ENCODE measurements around the gene LPCAT3. TPM values are rescaled to one million over a fixed set of nuclear protein-coding genes. Genes with fewer than 3 reads are reported as not detected.
"Not testable (repeated sequence)": the region's sequence is repeated elsewhere in the genome, so short reads cannot be mapped to it uniquely, and the experiment has no call there.

LPCAT3 gene
- total and polyA plus RNA-seq, 2 of the 4 experiments (the other 2 are of a cell fraction) = 7.0 to 18.6 TPM

DNA sequence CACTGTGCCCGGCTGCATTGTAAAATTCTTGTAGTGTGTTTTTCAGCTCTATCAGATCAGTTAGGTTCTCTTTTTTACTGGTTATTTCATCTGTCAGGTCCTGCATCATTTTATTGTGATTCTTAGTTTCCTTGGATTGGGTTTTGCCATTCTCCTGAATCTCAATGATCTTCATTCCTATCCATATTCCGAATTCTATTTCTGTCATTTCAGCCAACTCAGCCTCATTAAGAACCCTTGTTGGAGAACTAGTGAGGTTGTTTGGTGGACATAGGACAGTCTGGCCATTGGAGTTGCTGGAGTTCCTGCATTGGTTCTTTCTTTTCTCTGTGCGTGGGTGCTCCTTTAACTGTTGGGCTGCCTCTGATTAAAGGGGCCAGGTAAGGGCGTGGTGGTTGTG lies 36.6 kb upstream of the LPCAT3 start:
- Histone ChIP-seq H3K9ac (ENCODE audit: low read depth, low read length) (no peak overlapping the region), H2BK120ac (ENCODE audit: low read depth, low read length) (no peak overlapping the region), H3K9me1 (ENCODE audit: insufficient read depth, low read length) (no peaks in the 10 kb centered on the region), H3K36me3 (ENCODE audit: control insufficient read depth, insufficient read depth, low read length) (no peaks in the 10 kb centered on the region), H2BK15ac (ENCODE audit: low read depth, low read length) (no peak overlapping the region), H2AK9ac (replicated peaks; ENCODE audit: low read depth, low read length, poor library complexity) (no peak overlapping the region), H3K4ac (ENCODE audit: low read depth, low read length) (no peak overlapping the region), H3K79me1 (ENCODE audit: low read depth in 1 of 2, low read length in 2 of 2) (no peaks in the 10 kb centered on the region), H3K4me1 (ENCODE audit: control insufficient read depth, insufficient read depth, low read length) (no peaks in the 10 kb centered on the region; the same call in 1 of the 2 replicates), H4K5ac (ENCODE audit: low read depth, low read length) (no peak overlapping the region), H2BK20ac (ENCODE audit: low read depth, low read length) (no peak overlapping the region), H3K4me2 (ENCODE audit: low read depth, low read length) (no peak overlapping the region), H2AFZ (replicated peaks; ENCODE audit: low read length, poor library complexity) (no peak overlapping the region), H3K56ac (ENCODE audit: extremely low read depth, insufficient read depth, low read length) (no peak overlapping the region), H3K27ac (ENCODE audit: insufficient read depth, low read length) (no peak overlapping the region), H3K14ac (replicated peaks; ENCODE audit: low read depth, low read length) (no peak overlapping the region), H2BK5ac (ENCODE audit: low read depth, low read length, poor library complexity, severe bottlenecking) (no peak overlapping the region), H3K23ac (ENCODE audit: low read depth, low read length) (no peak overlapping the region), H3K4me3 (ENCODE audit: insufficient read depth, low read depth, low read length) (no peak overlapping the region), H2AK5ac (ENCODE audit: low read depth, low read length) (no peak overlapping the region), H3K18ac (ENCODE audit: low read depth, low read length) (no peak overlapping the region), H4K8ac (ENCODE audit: low read depth in 2 of 2, low read length in 2 of 2) (no peak overlapping the region), H4K20me1 (ENCODE audit: insufficient read depth, low read length) (no peaks in the 10 kb centered on the region), H4K91ac (ENCODE audit: insufficient read depth, low read depth, low read length) (no peak overlapping the region), H3K9me3 (ENCODE audit: control insufficient read depth, insufficient read depth, low read length) (no peaks in the 10 kb centered on the region), H3K27me3 (ENCODE audit: control insufficient read depth, insufficient read depth, low read length) (peaks cover 18% of the 10 kb centered on the region)
- ATAC-seq (ENCODE audit: low read depth) (no peak), DNase-seq (no peak)
- no CpG with 5 or more reads among the region's 4 CpGs for WGBS, 2 experiments (ENCODE audit: extremely low coverage in 2 of 2, insufficient read length in 1 of 2)
- CTCF ChIA-PET = no interaction called here
- in situ Hi-C loops (cut with MboI; ENCODE audit: low sequenced_read_pairs) (loop anchor here (25.0 kb wide), 1 partner anchor 582 kb away; no protein-coding TSS in a partner anchor), dilution Hi-C loops (cut with HindIII; ENCODE audit: low sequenced_read_pairs, unreplicated experiment) (no loop called here), intact Hi-C loops (cut with micrococcal nuclease) (no loop called here)
- no peak for TF ChIP-seq BHLHE40 (IDR thresholded peaks at IDR 0.05; ENCODE audit: low read depth, low read length)
- TF ChIP-seq RCOR1 (IDR thresholded peaks at IDR 0.05; ENCODE audit: insufficient replicate concordance, low read length) = no peak
- no peak for TF ChIP-seq CEBPB (IDR thresholded peaks at IDR 0.05; ENCODE audit: low read depth, low read length)
- no peak for TF ChIP-seq RFX5 (IDR thresholded peaks at IDR 0.05; ENCODE audit: low read depth, low read length)
- no TSS peak for BruUV-seq (replicated peaks)
- POLR2A ChIA-PET (ENCODE audit: unreplicated experiment) = no interaction called here

DNA sequence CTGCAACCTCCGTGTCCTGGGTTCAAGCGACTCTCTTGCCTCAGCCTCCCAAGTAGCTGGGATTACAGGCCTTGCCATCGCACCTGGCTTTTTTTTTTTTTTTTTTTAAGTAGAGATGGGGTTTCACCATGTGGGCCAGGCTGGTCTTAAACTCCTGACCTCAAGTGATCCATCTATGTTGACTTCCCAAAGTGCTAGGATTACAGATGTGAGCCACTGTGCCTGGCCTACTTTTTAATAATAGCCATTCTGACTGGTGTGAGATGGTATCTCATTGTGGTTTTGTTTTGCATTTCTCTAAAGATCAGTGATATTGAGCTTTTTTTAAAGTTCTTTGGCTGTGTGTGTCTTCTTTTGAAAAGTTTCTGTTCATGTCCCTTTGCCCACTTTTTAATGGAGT lies 31.7 kb upstream of the LPCAT3 start:
- H3K56ac ChIP-seq (ENCODE audit: extremely low read depth, insufficient read depth, low read length); H3K27ac ChIP-seq (ENCODE audit: insufficient read depth, low read length); H3K14ac ChIP-seq (replicated peaks; ENCODE audit: low read depth, low read length); dilution Hi-C loops (cut with HindIII; ENCODE audit: low sequenced_read_pairs, unreplicated experiment); DNase-seq; intact Hi-C loops (cut with micrococcal nuclease); H3K4me1 ChIP-seq (ENCODE audit: control insufficient read depth, insufficient read depth, low read length); H3K79me1 ChIP-seq (ENCODE audit: low read depth in 1 of 2, low read length in 2 of 2); H2AFZ ChIP-seq (replicated peaks; ENCODE audit: low read length, poor library complexity); H3K9ac ChIP-seq (ENCODE audit: low read depth, low read length); H2BK15ac ChIP-seq (ENCODE audit: low read depth, low read length); H2BK5ac ChIP-seq (ENCODE audit: low read depth, low read length, poor library complexity, severe bottlenecking); ATAC-seq (ENCODE audit: low read depth); H4K5ac ChIP-seq (ENCODE audit: low read depth, low read length); H3K9me3 ChIP-seq (ENCODE audit: control insufficient read depth, insufficient read depth, low read length); H3K4me2 ChIP-seq (ENCODE audit: low read depth, low read length); POLR2A ChIA-PET (ENCODE audit: unreplicated experiment); BruUV-seq (replicated peaks); H2BK20ac ChIP-seq (ENCODE audit: low read depth, low read length); H3K18ac ChIP-seq (ENCODE audit: low read depth, low read length); H3K4ac ChIP-seq (ENCODE audit: low read depth, low read length); H2AK5ac ChIP-seq (ENCODE audit: low read depth, low read length); H2BK120ac ChIP-seq (ENCODE audit: low read depth, low read length); H3K36me3 ChIP-seq (ENCODE audit: control insufficient read depth, insufficient read depth, low read length); H3K23ac ChIP-seq (ENCODE audit: low read depth, low read length); H4K20me1 ChIP-seq (ENCODE audit: insufficient read depth, low read length); H4K91ac ChIP-seq (ENCODE audit: insufficient read depth, low read depth, low read length); H4K8ac ChIP-seq (ENCODE audit: low read depth in 2 of 2, low read length in 2 of 2); H3K4me3 ChIP-seq (ENCODE audit: insufficient read depth, low read depth, low read length); H2AK9ac ChIP-seq (replicated peaks; ENCODE audit: low read depth, low read length, poor library complexity); H3K9me1 ChIP-seq (ENCODE audit: insufficient read depth, low read length): not testable (repeated sequence)
- peaks cover 14% of the 10 kb centered on the region for H3K27me3 ChIP-seq (ENCODE audit: control insufficient read depth, insufficient read depth, low read length)
- CTCF ChIA-PET = interaction anchor here (0.6 to 1.1 kb wide), 2 partner anchors 42 to 59 kb away, joined by 3 read pairs; no protein-coding TSS in a partner anchor
- in situ Hi-C loops (cut with MboI; ENCODE audit: low sequenced_read_pairs) = loop anchor here (25.0 kb wide), 1 partner anchor 587 kb away; no protein-coding TSS in a partner anchor
- no CpG with 5 or more reads among the region's 3 CpGs for WGBS, 2 experiments (ENCODE audit: extremely low coverage in 2 of 2, insufficient read length in 1 of 2)

Data from IMR-90 (cell line).